Measurements from ENCODE around the gene CCP110. TPM values are rescaled to one million over a fixed set of nuclear protein-coding genes. Genes with fewer than 3 reads are reported as not detected.

Gene CCP110
- total and polyA plus RNA-seq, 2 experiments from 2014 or later = 10.7 to 20.9 TPM

DNA sequence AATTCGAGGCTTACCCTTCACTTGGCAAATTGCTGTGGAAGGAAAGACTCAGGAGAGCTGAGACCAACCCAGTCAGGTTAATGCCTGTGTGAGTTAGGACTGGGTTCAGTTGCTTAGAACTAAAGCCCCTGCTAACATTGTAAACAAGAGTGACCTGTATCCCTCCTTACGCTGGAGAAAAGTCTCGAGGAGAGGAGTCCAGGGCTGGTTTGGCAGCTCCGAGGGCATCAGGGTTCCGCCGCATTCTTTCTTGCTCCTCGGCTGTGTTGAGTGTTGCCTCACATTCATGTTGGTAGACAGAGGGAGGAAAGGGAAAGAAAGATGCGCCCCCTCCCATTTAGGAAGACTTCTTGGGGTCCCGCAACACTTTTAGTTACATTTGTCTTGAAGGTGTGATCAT lies 50.3 kb downstream of the CCP110 start:
- Mint-ChIP-seq H3K4me3 (no peak overlapping the region), H3K27ac (peak overlapping the region; percentile 4; the same call in 1 of the 2 replicates), H3K36me3 (ENCODE audit: low read depth) (peaks cover 71% of the 10 kb centered on the region), H3K27me3 (ENCODE audit: insufficient read depth, low read depth, poor library complexity) (no peaks in the 10 kb centered on the region), H3K9me3 (no peaks in the 10 kb centered on the region), H3K4me1 (no peaks in the 10 kb centered on the region)
- Histone ChIP-seq H3F3A (replicated peaks; ENCODE audit: low read depth) (no peaks in the 10 kb centered on the region), H3K27ac (ENCODE audit: low read depth) (no peak overlapping the region), H2AFZ (no peak overlapping the region), H4K20me1 (replicated peaks; ENCODE audit: insufficient read depth) (no peaks in the 10 kb centered on the region; the same call in 1 of the 2 replicates), H3K27me3 (ENCODE audit: insufficient read depth) (no peaks in the 10 kb centered on the region), H3K79me2 (replicated peaks; ENCODE audit: insufficient read depth) (no peaks in the 10 kb centered on the region), H3K4me1 (ENCODE audit: insufficient read depth) (no peaks in the 10 kb centered on the region), H3K9me2 (ENCODE audit: insufficient read depth) (no peaks in the 10 kb centered on the region), H3K4me3 (no peak overlapping the region), H3K4me2 (no peak overlapping the region), H3K36me3 (ENCODE audit: insufficient read depth) (peaks cover 37% of the 10 kb centered on the region)
- no peak for TF ChIP-seq ZNF331 (CRISPR knock-in tag; IDR thresholded peaks at IDR 0.05; ENCODE audit: low read depth)
- no peak for TF ChIP-seq NANOG (IDR thresholded peaks at IDR 0.05; ENCODE audit: borderline replicate concordance)
- TF ChIP-seq CTCF (conservative IDR thresholded peaks at IDR 0.05; ENCODE audit: low read depth in 2 of 2) = no peak
- no peak for TF ChIP-seq CREB1 (CRISPR knock-in tag; IDR thresholded peaks at IDR 0.05; ENCODE audit: low read depth)
- TF ChIP-seq EZH2phosphoT487 (IDR thresholded peaks at IDR 0.05; ENCODE audit: unreplicated experiment) = no peak
- TF ChIP-seq ETS1 (IDR thresholded peaks at IDR 0.05) = no peak
- no peak for TF ChIP-seq POLR2AphosphoS5 (IDR thresholded peaks at IDR 0.05; ENCODE audit: low read depth)
- TF ChIP-seq STAT1 (IDR thresholded peaks at IDR 0.05; ENCODE audit: unreplicated experiment) = no peak
- TF ChIP-seq, protein P1, sequence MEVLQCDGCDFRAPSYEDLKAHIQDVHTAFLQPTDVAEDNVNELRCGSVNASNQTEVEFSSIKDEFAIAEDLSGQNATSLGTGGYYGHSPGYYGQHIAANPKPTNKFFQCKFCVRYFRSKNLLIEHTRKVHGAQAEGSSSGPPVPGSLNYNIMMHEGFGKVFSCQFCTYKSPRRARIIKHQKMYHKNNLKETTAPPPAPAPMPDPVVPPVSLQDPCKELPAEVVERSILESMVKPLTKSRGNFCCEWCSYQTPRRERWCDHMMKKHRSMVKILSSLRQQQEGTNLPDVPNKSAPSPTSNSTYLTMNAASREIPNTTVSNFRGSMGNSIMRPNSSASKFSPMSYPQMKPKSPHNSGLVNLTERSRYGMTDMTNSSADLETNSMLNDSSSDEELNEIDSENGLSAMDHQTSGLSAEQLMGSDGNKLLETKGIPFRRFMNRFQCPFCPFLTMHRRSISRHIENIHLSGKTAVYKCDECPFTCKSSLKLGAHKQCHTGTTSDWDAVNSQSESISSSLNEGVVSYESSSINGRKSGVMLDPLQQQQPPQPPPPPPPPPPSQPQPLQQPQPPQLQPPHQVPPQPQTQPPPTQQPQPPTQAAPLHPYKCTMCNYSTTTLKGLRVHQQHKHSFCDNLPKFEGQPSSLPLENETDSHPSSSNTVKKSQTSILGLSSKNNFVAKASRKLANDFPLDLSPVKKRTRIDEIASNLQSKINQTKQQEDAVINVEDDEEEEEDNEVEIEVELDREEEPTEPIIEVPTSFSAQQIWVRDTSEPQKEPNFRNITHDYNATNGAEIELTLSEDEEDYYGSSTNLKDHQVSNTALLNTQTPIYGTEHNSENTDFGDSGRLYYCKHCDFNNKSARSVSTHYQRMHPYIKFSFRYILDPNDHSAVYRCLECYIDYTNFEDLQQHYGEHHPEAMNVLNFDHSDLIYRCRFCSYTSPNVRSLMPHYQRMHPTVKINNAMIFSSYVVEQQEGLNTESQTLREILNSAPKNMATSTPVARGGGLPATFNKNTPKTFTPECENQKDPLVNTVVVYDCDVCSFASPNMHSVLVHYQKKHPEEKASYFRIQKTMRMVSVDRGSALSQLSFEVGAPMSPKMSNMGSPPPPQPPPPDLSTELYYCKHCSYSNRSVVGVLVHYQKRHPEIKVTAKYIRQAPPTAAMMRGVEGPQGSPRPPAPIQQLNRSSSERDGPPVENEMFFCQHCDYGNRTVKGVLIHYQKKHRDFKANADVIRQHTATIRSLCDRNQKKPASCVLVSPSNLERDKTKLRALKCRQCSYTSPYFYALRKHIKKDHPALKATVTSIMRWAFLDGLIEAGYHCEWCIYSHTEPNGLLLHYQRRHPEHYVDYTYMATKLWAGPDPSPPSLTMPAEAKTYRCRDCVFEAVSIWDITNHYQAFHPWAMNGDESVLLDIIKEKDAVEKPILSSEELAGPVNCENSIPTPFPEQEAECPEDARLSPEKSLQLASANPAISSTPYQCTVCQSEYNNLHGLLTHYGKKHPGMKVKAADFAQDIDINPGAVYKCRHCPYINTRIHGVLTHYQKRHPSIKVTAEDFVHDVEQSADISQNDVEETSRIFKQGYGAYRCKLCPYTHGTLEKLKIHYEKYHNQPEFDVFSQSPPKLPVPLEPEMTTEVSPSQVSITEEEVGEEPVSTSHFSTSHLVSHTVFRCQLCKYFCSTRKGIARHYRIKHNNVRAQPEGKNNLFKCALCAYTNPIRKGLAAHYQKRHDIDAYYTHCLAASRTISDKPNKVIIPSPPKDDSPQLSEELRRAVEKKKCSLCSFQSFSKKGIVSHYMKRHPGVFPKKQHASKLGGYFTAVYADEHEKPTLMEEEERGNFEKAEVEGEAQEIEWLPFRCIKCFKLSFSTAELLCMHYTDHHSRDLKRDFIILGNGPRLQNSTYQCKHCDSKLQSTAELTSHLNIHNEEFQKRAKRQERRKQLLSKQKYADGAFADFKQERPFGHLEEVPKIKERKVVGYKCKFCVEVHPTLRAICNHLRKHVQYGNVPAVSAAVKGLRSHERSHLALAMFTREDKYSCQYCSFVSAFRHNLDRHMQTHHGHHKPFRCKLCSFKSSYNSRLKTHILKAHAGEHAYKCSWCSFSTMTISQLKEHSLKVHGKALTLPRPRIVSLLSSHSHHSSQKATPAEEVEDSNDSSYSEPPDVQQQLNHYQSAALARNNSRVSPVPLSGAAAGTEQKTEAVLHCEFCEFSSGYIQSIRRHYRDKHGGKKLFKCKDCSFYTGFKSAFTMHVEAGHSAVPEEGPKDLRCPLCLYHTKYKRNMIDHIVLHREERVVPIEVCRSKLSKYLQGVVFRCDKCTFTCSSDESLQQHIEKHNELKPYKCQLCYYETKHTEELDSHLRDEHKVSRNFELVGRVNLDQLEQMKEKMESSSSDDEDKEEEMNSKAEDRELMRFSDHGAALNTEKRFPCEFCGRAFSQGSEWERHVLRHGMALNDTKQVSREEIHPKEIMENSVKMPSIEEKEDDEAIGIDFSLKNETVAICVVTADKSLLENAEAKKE (CRISPR knock-in tag; IDR thresholded peaks at IDR 0.05) = no peak
- TF ChIP-seq, protein P2, sequence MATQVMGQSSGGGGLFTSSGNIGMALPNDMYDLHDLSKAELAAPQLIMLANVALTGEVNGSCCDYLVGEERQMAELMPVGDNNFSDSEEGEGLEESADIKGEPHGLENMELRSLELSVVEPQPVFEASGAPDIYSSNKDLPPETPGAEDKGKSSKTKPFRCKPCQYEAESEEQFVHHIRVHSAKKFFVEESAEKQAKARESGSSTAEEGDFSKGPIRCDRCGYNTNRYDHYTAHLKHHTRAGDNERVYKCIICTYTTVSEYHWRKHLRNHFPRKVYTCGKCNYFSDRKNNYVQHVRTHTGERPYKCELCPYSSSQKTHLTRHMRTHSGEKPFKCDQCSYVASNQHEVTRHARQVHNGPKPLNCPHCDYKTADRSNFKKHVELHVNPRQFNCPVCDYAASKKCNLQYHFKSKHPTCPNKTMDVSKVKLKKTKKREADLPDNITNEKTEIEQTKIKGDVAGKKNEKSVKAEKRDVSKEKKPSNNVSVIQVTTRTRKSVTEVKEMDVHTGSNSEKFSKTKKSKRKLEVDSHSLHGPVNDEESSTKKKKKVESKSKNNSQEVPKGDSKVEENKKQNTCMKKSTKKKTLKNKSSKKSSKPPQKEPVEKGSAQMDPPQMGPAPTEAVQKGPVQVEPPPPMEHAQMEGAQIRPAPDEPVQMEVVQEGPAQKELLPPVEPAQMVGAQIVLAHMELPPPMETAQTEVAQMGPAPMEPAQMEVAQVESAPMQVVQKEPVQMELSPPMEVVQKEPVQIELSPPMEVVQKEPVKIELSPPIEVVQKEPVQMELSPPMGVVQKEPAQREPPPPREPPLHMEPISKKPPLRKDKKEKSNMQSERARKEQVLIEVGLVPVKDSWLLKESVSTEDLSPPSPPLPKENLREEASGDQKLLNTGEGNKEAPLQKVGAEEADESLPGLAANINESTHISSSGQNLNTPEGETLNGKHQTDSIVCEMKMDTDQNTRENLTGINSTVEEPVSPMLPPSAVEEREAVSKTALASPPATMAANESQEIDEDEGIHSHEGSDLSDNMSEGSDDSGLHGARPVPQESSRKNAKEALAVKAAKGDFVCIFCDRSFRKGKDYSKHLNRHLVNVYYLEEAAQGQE (IDR thresholded peaks at IDR 0.05; ENCODE audit: unreplicated experiment) = no peak
- TF ChIP-seq EZH2 (IDR thresholded peaks at IDR 0.05; ENCODE audit: low read depth, unreplicated experiment) = no peak
- no peak for TF ChIP-seq JUNB (IDR thresholded peaks at IDR 0.05; ENCODE audit: unreplicated experiment)
- no peak for TF ChIP-seq ZNF114 (CRISPR knock-in tag; IDR thresholded peaks at IDR 0.05)
- DNase-seq (ENCODE audit: low spot score) (no peak), ATAC-seq (no peak)

Data from GM23338 (cell line).